HG02981 (cell line): ENCODE measurements around the gene ATP5PO.
A peak's percentile ranks its signal among the peaks of the same experiment; 100 is the strongest.

ENCODE experiments used
- ATAC-seq: cut with Tn5 transposase; IDR thresholded peaks from one replicate; pipeline ENCODE4 v1.9.1; 2021; ENCODE audit warnings: mild to moderate bottlenecking, moderate library complexity; ENCODE audit not compliant: unreplicated experiment

ATP5PO gene

GRCh38 chr21:33901412-33902288, 14.0 kb downstream of the ATP5PO start:
- no peak for ATAC-seq

- no peak for ATAC-seq
These were observed 16.4 kb downstream of the ATP5PO start for GRCh38 chr21:33899199-33899598.

- no peak for ATAC-seq
These were observed 17.0 kb downstream of the ATP5PO start for GRCh38 chr21:33898586-33898985.

GRCh38 chr21:33897739-33898138, 17.9 kb downstream of the ATP5PO start:
- ATAC-seq, result no peak

- no peak for ATAC-seq
These were observed 18.5 kb downstream of the ATP5PO start for GRCh38 chr21:33897098-33897497.

- no peak for ATAC-seq
These were observed 18.9 kb downstream of the ATP5PO start for GRCh38 chr21:33896691-33897090.

- ATAC-seq, result no peak
These were observed 20.2 kb downstream of the ATP5PO start for GRCh38 chr21:33895356-33895755.

- peak; percentile 48 for ATAC-seq
These were observed 20.8 kb downstream of the ATP5PO start for GRCh38 chr21:33894736-33895288.

GRCh38 chr21:33893917-33894316, 21.7 kb downstream of the ATP5PO start:
- ATAC-seq, result no peak

- ATAC-seq, result no peak
These were observed 22.8 kb downstream of the ATP5PO start for GRCh38 chr21:33892853-33893252.

- no peak for ATAC-seq
These were observed 25.4 kb downstream of the ATP5PO start for GRCh38 chr21:33890187-33890586.

GRCh38 chr21:33886321-33886720, 29.3 kb downstream of the ATP5PO start:
- no peak for ATAC-seq

GRCh38 chr21:33885172-33885514, 30.5 kb downstream of the ATP5PO start:
- ATAC-seq, result no peak

GRCh38 chr21:33884376-33885171, 31.0 kb downstream of the ATP5PO start:
- no peak for ATAC-seq

GRCh38 chr21:33883118-33883517, 32.5 kb downstream of the ATP5PO start:
- ATAC-seq, result no peak

GRCh38 chr21:33881689-33882440, 33.7 kb downstream of the ATP5PO start:
- ATAC-seq, result no peak

- ATAC-seq, result no peak
These were observed 35.0 kb downstream of the ATP5PO start for GRCh38 chr21:33880626-33881025.

GRCh38 chr21:33878824-33879223, 36.8 kb downstream of the ATP5PO start:
- ATAC-seq, result no peak

GRCh38 chr21:33875026-33875695, 40.4 kb downstream of the ATP5PO start:
- no peak for ATAC-seq

- ATAC-seq, result no peak
These were observed 41.4 kb downstream of the ATP5PO start for GRCh38 chr21:33874161-33874560.
